ENCODE results near the gene N4BP2.

N4BP2 gene

GRCh38 chr4:40152637-40153036 lies 96.0 kb downstream of the N4BP2 start:
- no peak for DNase-seq (ENCODE audit: low read depth in 2 of 2)

GRCh38 chr4:40157436-40157835 lies 100.8 kb downstream of the N4BP2 start:
- no peak for DNase-seq (ENCODE audit: low read depth in 2 of 2)

GRCh38 chr4:40160258-40160657 lies 103.6 kb downstream of the N4BP2 start:
- no peak for DNase-seq (ENCODE audit: low read depth in 2 of 2)

- no peak for DNase-seq (ENCODE audit: low read depth in 2 of 2)
Observed at GRCh38 chr4:40164459-40164858, 107.8 kb downstream of the N4BP2 start.

GRCh38 chr4:40165916-40166315 lies 109.3 kb downstream of the N4BP2 start:
- DNase-seq (ENCODE audit: low read depth in 2 of 2) = no peak

GRCh38 chr4:40168070-40168469 lies 111.4 kb downstream of the N4BP2 start:
- no peak for DNase-seq (ENCODE audit: low read depth in 2 of 2)

- no peak for DNase-seq (ENCODE audit: low read depth in 2 of 2)
Observed at GRCh38 chr4:40170588-40170987, 113.9 kb downstream of the N4BP2 start.

- no peak for DNase-seq (ENCODE audit: low read depth in 2 of 2)
Observed at GRCh38 chr4:40173470-40173875, 116.8 kb downstream of the N4BP2 start.

- no peak for DNase-seq (ENCODE audit: low read depth in 2 of 2)
Observed at GRCh38 chr4:40176602-40177001, 120.0 kb downstream of the N4BP2 start.

- no peak for DNase-seq (ENCODE audit: low read depth in 2 of 2)
Observed at GRCh38 chr4:40177591-40177990, 120.9 kb downstream of the N4BP2 start.

- no peak for DNase-seq (ENCODE audit: low read depth in 2 of 2)
Observed at GRCh38 chr4:40178672-40179071, 122.0 kb downstream of the N4BP2 start.

- DNase-seq (ENCODE audit: low read depth in 2 of 2) = no peak
Observed at GRCh38 chr4:40179360-40179759, 122.7 kb downstream of the N4BP2 start.

GRCh38 chr4:40180356-40180755 lies 123.7 kb downstream of the N4BP2 start:
- DNase-seq (ENCODE audit: low read depth in 2 of 2) = no peak

- DNase-seq (ENCODE audit: low read depth in 2 of 2) = no peak
Observed at GRCh38 chr4:40182001-40182400, 125.4 kb downstream of the N4BP2 start.

GRCh38 chr4:40182954-40183353 lies 126.3 kb downstream of the N4BP2 start:
- DNase-seq (ENCODE audit: low read depth in 2 of 2) = no peak

GRCh38 chr4:40183615-40184411 lies 127.2 kb downstream of the N4BP2 start:
- no peak for DNase-seq (ENCODE audit: low read depth in 2 of 2)

GRCh38 chr4:40185830-40186664 lies 129.4 kb downstream of the N4BP2 start:
- DNase-seq (ENCODE audit: low read depth in 2 of 2) = no peak

GRCh38 chr4:40186665-40187014 lies 130.0 kb downstream of the N4BP2 start:
- no peak for DNase-seq (ENCODE audit: low read depth in 2 of 2)

- DNase-seq (ENCODE audit: low read depth in 2 of 2) = no peak
Observed at GRCh38 chr4:40187386-40187906, 130.8 kb downstream of the N4BP2 start.

GRCh38 chr4:40190019-40190418 lies 133.4 kb downstream of the N4BP2 start:
- DNase-seq (ENCODE audit: low read depth in 2 of 2) = no peak

- DNase-seq (ENCODE audit: low read depth in 2 of 2) = no peak
Observed at GRCh38 chr4:40190465-40190864, 133.8 kb downstream of the N4BP2 start.

- DNase-seq (ENCODE audit: low read depth in 2 of 2) = no peak
Observed at GRCh38 chr4:40190880-40191815, 134.5 kb downstream of the N4BP2 start.

Data from stimulated activated CD8-positive, alpha-beta memory T cell treated with anti-CD3 and anti-CD28 coated beads, Interleukin-2, amount 100 ng/mL, for 48 hours (primary cell).